ENCODE data around the gene FOXQ1.

FOXQ1 gene

GRCh38 chr6:1278061-1278720, 33.7 kb upstream of the FOXQ1 start:
- TF ChIP-seq CTCF (IDR thresholded peaks at IDR 0.05): no peak
- H3K36me3 ChIP-seq: no peaks in the 10 kb centered on the region
- no peaks in the 10 kb centered on the region for H3K4me1 ChIP-seq (ENCODE audit: control insufficient read depth in 1 of 2, insufficient read depth in 1 of 2, low read depth in 1 of 2, low read length in 1 of 2)
- H3K9me3 ChIP-seq: no peaks in the 10 kb centered on the region
- H3K4me3 ChIP-seq (ENCODE audit: low read depth in 1 of 2, low read length in 1 of 2): no peak overlapping the region
- H3K27me3 ChIP-seq: peaks cover 68% of the 10 kb centered on the region
- H3K27ac ChIP-seq: no peak overlapping the region

- Histone ChIP-seq H3K27ac (no peak overlapping the region), H3K27me3 (peaks cover 72% of the 10 kb centered on the region), H3K36me3 (no peaks in the 10 kb centered on the region), H3K4me1 (ENCODE audit: control insufficient read depth in 1 of 2, insufficient read depth in 1 of 2, low read depth in 1 of 2, low read length in 1 of 2) (no peaks in the 10 kb centered on the region), H3K9me3 (no peaks in the 10 kb centered on the region), H3K4me3 (ENCODE audit: low read depth in 1 of 2, low read length in 1 of 2) (no peak overlapping the region)
- no peak for TF ChIP-seq CTCF (IDR thresholded peaks at IDR 0.05)
These were observed 32.8 kb upstream of the FOXQ1 start for GRCh38 chr6:1279065-1279464.

- Histone ChIP-seq H3K4me1 (ENCODE audit: control insufficient read depth in 1 of 2, insufficient read depth in 1 of 2, low read depth in 1 of 2, low read length in 1 of 2) (no peaks in the 10 kb centered on the region), H3K36me3 (no peaks in the 10 kb centered on the region), H3K27ac (no peak overlapping the region), H3K27me3 (peaks cover 77% of the 10 kb centered on the region), H3K4me3 (ENCODE audit: low read depth in 1 of 2, low read length in 1 of 2) (no peak overlapping the region), H3K9me3 (no peaks in the 10 kb centered on the region)
- no peak for TF ChIP-seq CTCF (IDR thresholded peaks at IDR 0.05)
These were observed 31.1 kb upstream of the FOXQ1 start for GRCh38 chr6:1280666-1281300.

GRCh38 chr6:1281746-1282145, 30.2 kb upstream of the FOXQ1 start:
- Histone ChIP-seq H3K27me3 (peaks cover 68% of the 10 kb centered on the region), H3K9me3 (no peaks in the 10 kb centered on the region), H3K27ac (no peak overlapping the region), H3K36me3 (no peaks in the 10 kb centered on the region), H3K4me3 (ENCODE audit: low read depth in 1 of 2, low read length in 1 of 2) (no peak overlapping the region), H3K4me1 (ENCODE audit: control insufficient read depth in 1 of 2, insufficient read depth in 1 of 2, low read depth in 1 of 2, low read length in 1 of 2) (no peaks in the 10 kb centered on the region)
- no peak for TF ChIP-seq CTCF (IDR thresholded peaks at IDR 0.05)

GRCh38 chr6:1283501-1283900, 28.4 kb upstream of the FOXQ1 start:
- Histone ChIP-seq H3K9me3 (no peaks in the 10 kb centered on the region), H3K27me3 (peaks cover 56% of the 10 kb centered on the region), H3K36me3 (no peaks in the 10 kb centered on the region), H3K4me1 (ENCODE audit: control insufficient read depth in 1 of 2, insufficient read depth in 1 of 2, low read depth in 1 of 2, low read length in 1 of 2) (no peaks in the 10 kb centered on the region), H3K4me3 (ENCODE audit: low read depth in 1 of 2, low read length in 1 of 2) (no peak overlapping the region), H3K27ac (no peak overlapping the region)
- TF ChIP-seq CTCF (IDR thresholded peaks at IDR 0.05): no peak
